GM12878 (cell line): ENCODE data around the gene LTB4R. TPM values are rescaled to one million over a fixed set of nuclear protein-coding genes. Genes with fewer than 3 reads are reported as not detected.

Experiments
- ATAC-seq: fragments of 200-7000 bp; cut with Tn5 transposase; 3 replicates; pipeline ENCODE4 v1.9.1; 2020; ENCODE audit warnings: mild to moderate bottlenecking, moderate library complexity
- BruUV-seq: library from RNA; stranded (reverse); fragments of 400-500 nt; replicated peaks from 2 replicates; lab custom pipeline; 2021; lab: Mats Ljungman, UMichigan
- CTCF ChIA-PET: fragments of 300-600 bp; sonication (Branson Sonifier 250); formaldehyde crosslinking; extraction: SDS; loops from one replicate; lab custom pipeline; 2021; ENCODE audit warnings: inconsistent platforms; lab: Yijun Ruan, JAX
- POLR2A ChIA-PET: fragments of 350-600 bp; formaldehyde crosslinking; extraction: SDS; loops from one replicate; lab custom pipeline; 2021; ENCODE audit warnings: inconsistent platforms; lab: Charles Lee
- RAD21 ChIA-PET: fragments of 300-600 bp; sonication (Branson Sonifier 250); formaldehyde crosslinking; loops from one replicate; lab custom pipeline; 2023; ENCODE audit warnings: antibody characterized with exemption; ENCODE audit not compliant: unreplicated experiment; lab: Charles Lee
- SMC1A ChIA-PET: fragments of 300-600 bp; sonication (Branson Sonifier 250); formaldehyde crosslinking; loops from one replicate; lab custom pipeline; 2023; ENCODE audit not compliant: unreplicated experiment, uncharacterized antibody; lab: Charles Lee
- DNase-seq: peaks from one replicate; pipeline ENCODE4 v3.0.0-alpha.2; 2011; ENCODE audit warnings: low read depth, low spot score
- FAIRE-seq: peaks from 3 replicates; lab custom pipeline; 2011; peaks lifted over from hg19 to GRCh38; lab: Jason Lieb, UNC
- H2AFZ ChIP-seq: 2 replicates; pipeline ENCODE4 v1.6.0; 2011; ENCODE audit warnings: low read depth, low read length, control low read depth; ENCODE audit not compliant: control insufficient read depth
- H3K27ac ChIP-seq: 2 replicates; pipeline ENCODE4 v1.5.1; 2011; ENCODE audit warnings: control low read depth; ENCODE audit not compliant: control insufficient read depth, insufficient read depth
- H3K27me3 ChIP-seq, 2 experiments: replicated peaks in 1 of 2; 2 replicates each; pipeline versions ENCODE4 v1.6.0 to v1.6.1; 2011; ENCODE audit warnings: low read length in 1 of 2; ENCODE audit not compliant: control insufficient read depth in 2 of 2, insufficient read depth in 2 of 2
- H3K36me3 ChIP-seq, 2 experiments: 2 replicates each; pipeline ENCODE4 v1.5.1; 2011; ENCODE audit warnings: low read length in 1 of 2; ENCODE audit not compliant: control insufficient read depth in 2 of 2, insufficient read depth in 2 of 2
- H3K4me1 ChIP-seq: 2 replicates; pipeline ENCODE4 v1.6.1; 2011; ENCODE audit warnings: mild to moderate bottlenecking, low read length, moderate library complexity, mixed read lengths; ENCODE audit not compliant: control insufficient read depth, insufficient read depth
- H3K4me2 ChIP-seq: 2 replicates; pipeline ENCODE4 v1.6.0; 2011; ENCODE audit warnings: control low read depth; ENCODE audit not compliant: control insufficient read depth, insufficient read depth
- H3K4me3 ChIP-seq: fragments of 200-600 bp; sonication (generic); 2 replicates; pipeline ENCODE4 v1.5.1; 2016
- H3K79me2 ChIP-seq: 2 replicates; pipeline ENCODE4 v1.6.0; 2011; ENCODE audit warnings: low read length; ENCODE audit not compliant: control insufficient read depth, insufficient read depth
- H3K9ac ChIP-seq: 2 replicates; pipeline ENCODE4 v1.8.0; 2011; ENCODE audit warnings: low read length, control low read depth, mixed read lengths; ENCODE audit not compliant: control insufficient read depth, insufficient read depth
- H3K9me3 ChIP-seq: replicated peaks from 3 replicates; pipeline ENCODE4 v1.5.1; 2011; ENCODE audit warnings: mild to moderate bottlenecking, low read length; ENCODE audit not compliant: control insufficient read depth, insufficient read depth
- H4K20me1 ChIP-seq: 2 replicates; pipeline ENCODE4 v1.6.0; 2011; ENCODE audit not compliant: control insufficient read depth, insufficient read depth
- BMI1 ChIP-seq: fragments of 450-650 bp; IDR thresholded peaks from 2 replicates; pipeline ENCODE4 v1.6.1; 2016; ENCODE audit warnings: mild to moderate bottlenecking, moderate library complexity, borderline replicate concordance
- CREM ChIP-seq: IDR thresholded peaks from 2 replicates; pipeline ENCODE4 v1.6.1; 2014; ENCODE audit warnings: antibody characterized with exemption, low read depth
- DPF2 ChIP-seq: fragments of 450-650 bp; IDR thresholded peaks from 2 replicates; pipeline ENCODE4 v1.6.1; 2017; ENCODE audit warnings: mild to moderate bottlenecking
- MXI1 ChIP-seq: fragments of 150-350 bp; IDR thresholded peaks from 2 replicates; pipeline ENCODE4 v1.6.1; 2011; ENCODE audit warnings: low read depth, mild to moderate bottlenecking, inconsistent platforms, low read length, improper control_type of control experiment
- MYB ChIP-seq: fragments of 150-350 bp; IDR thresholded peaks from 2 replicates; pipeline ENCODE4 v1.6.1; 2014; ENCODE audit warnings: mild to moderate bottlenecking, low read depth, low read length, borderline replicate concordance
- PBX3 ChIP-seq: IDR thresholded peaks from 2 replicates; pipeline ENCODE4 v1.6.1; 2011; ENCODE audit warnings: mild to moderate bottlenecking, low read depth, low read length, moderate library complexity; ENCODE audit not compliant: insufficient replicate concordance
- RAD51 ChIP-seq: fragments of 450-650 bp; IDR thresholded peaks from 2 replicates; pipeline ENCODE4 v1.6.1; 2016; ENCODE audit warnings: moderate library complexity, mild to moderate bottlenecking, inconsistent platforms
- RB1 ChIP-seq: fragments of 450-650 bp; formaldehyde crosslinking; IDR thresholded peaks from 2 replicates; pipeline ENCODE4 v1.6.1; 2017; ENCODE audit warnings: mild to moderate bottlenecking, borderline replicate concordance
- SPI1 ChIP-seq: IDR thresholded peaks from 2 replicates; pipeline ENCODE4 v1.6.1; 2011; ENCODE audit warnings: low read depth, mild to moderate bottlenecking, low read length, moderate library complexity, borderline replicate concordance; ENCODE audit not compliant: insufficient read depth
- STAT1 ChIP-seq: fragments of 450-650 bp; conservative IDR thresholded peaks from 2 replicates; pipeline ENCODE4 v1.6.1; 2014; ENCODE audit warnings: antibody characterized with exemption, mild to moderate bottlenecking
- WRNIP1 ChIP-seq: IDR thresholded peaks from 2 replicates; pipeline ENCODE4 v1.6.1; 2011; ENCODE audit warnings: low read depth, low read length, improper control_type of control experiment, borderline replicate concordance
- WGBS: methylation state at CpG from one replicate; pipeline ENCODE4 v1.1.6; 2016; ENCODE audit warnings: low lambda C conversion rate; ENCODE audit not compliant: insufficient replicate concordance, insufficient coverage; ENCODE audit errors: missing lambda C conversion rate; 5-methylcytosine and 5-hydroxymethylcytosine counted together
- in situ Hi-C: fragments of 300-500 bp; cut with MboI; formaldehyde crosslinking; loops from 9 replicates; pipeline ENCODE4 v1.14.3; 2018; ENCODE audit warnings: mixed read lengths
- intact Hi-C: fragments of 100-400 bp; cut with micrococcal nuclease; formaldehyde crosslinking; loops from one replicate; pipeline ENCODE4 v1.14.2; 2022; ENCODE audit not compliant: unreplicated experiment
- polyA plus RNA-seq, 11 experiments: library from polyadenylated mRNA; depleted of rRNA in 4 of 11; unstranded in 6 of 11; stranded (reverse) in 5 of 11; fragments of >200 nt; fragmentation: Nextera tagmentation in 4 of 11; fragmentation: Illumina TruSeq in 1 of 11; extraction: Ambion mirVana in 4 of 11; extraction: Trizol in 1 of 11; gene quantifications; 1 replicate in 1 of 11; 2 replicates in 10 of 11; pipeline versions ENCODE4 v1.2.1 to v1.2.3, GENCODE V29; 2011 to 2016; ENCODE audit warnings: inconsistent platforms in 2 of 11, missing spikeins in 2 of 11, low read depth in 1 of 11
- total RNA-seq, 4 experiments: library from RNA; depleted of rRNA in 3 of 4; stranded (reverse); fragments of >200 nt in 3 of 4; fragmentation: Illumina TruSeq in 1 of 4; extraction: Trizol in 1 of 4; gene quantifications; 2 replicates each; pipeline versions ENCODE4 v1.2.1 to v1.2.3, GENCODE V29; 2013 to 2021

Gene LTB4R
- total and polyA plus RNA-seq, 10 of the 15 experiments (the other 5 are each of a cell fraction or from before 2014, with no cell fraction given) = 1.2 to 14.0 (median 4.0) TPM

DNA sequence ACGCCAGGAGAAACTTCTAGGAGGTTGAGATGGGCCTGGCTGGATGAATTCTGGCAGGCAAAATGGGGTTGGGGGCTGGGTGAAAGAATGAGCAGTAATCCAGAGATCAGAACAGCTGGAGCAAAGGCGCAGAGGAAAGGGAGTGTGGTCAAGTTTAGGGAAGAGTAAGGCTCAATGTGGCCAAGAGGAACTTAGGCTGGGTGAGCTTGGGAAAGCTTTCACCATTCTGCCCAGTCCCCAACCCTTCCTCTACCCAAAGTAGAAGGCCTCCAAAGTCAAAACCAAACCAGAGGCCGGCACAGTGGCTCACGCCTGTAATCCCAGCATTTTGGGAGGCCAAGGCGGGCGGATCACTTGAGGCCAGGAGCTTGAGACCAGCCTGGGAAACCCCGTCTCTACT, 29.7 kb upstream of the LTB4R start:
- BruUV-seq = no TSS peak
- no peaks in the 10 kb centered on the region for H3K36me3 ChIP-seq
- ATAC-seq (no peak), DNase-seq (no peak), FAIRE-seq (no peak)
- WGBS = 87% methylated on average over 7 of the region's 7 CpGs
- no peaks in the 10 kb centered on the region; the same call in 2 of the 3 replicates for H3K9me3 ChIP-seq
- no peak overlapping the region for H2AFZ ChIP-seq
- ChIA-PET POLR2A (interaction anchor here (0.5 to 1.8 kb wide), 3 partner anchors 12 to 122 kb away, joined by 3 to 5 read pairs (median 4); no protein-coding TSS in a partner anchor), RAD21 (interaction anchor here (4.7 to 4.8 kb wide), 2 partner anchors 15 to 39 kb away, joined by 26 to 34 read pairs; partner anchors contain the start of gene TINF2), SMC1A (interaction anchor here (0.8 to 11.8 kb wide), 2 partner anchors 8 to 16 kb away, joined by 3 to 115 read pairs; partner anchors contain the start of genes DHRS1 and NOP9), CTCF (interaction anchor here (0.6 to 17.1 kb wide), 4 partner anchors 8 to 36 kb away, joined by 3 to 269 read pairs (median 143); partner anchors contain the start of genes DHRS1, NOP9, RABGGTA and TINF2)
- no peaks in the 10 kb centered on the region for H3K27me3 ChIP-seq
- TF ChIP-seq RAD51 (no peak), RB1 (no peak), CREM (no peak), STAT1 (no peak), MXI1 (no peak), MYB (no peak), WRNIP1 (no peak), SPI1 (no peak), BMI1 (no peak), PBX3 (no peak), DPF2 (no peak)
- no peak overlapping the region for H3K9ac ChIP-seq
- no peak overlapping the region for H3K4me3 ChIP-seq
- intact Hi-C loops = no loop called here
- in situ Hi-C loops = no loop called here
- no peaks in the 10 kb centered on the region; the same call in 1 of the 2 replicates for H3K79me2 ChIP-seq
- peaks cover 36% of the 10 kb centered on the region for H3K4me1 ChIP-seq
- H4K20me1 ChIP-seq = no peaks in the 10 kb centered on the region
- no peak overlapping the region for H3K4me2 ChIP-seq
- H3K27ac ChIP-seq = no peak overlapping the region
